Peyer's patch (tissue), 4 donors: ENCODE results near the gene HRH2.

Source experiments
- POLR2A ChIP-seq, 2 donors: fragments of 450-650 bp; IDR thresholded peaks; one replicate each; pipeline ENCODE4 v1.5.1; 2017; ENCODE audit warnings: antibody characterized with exemption in 2 of 2, mild to moderate bottlenecking in 2 of 2, moderate library complexity in 2 of 2
- TF ChIP-seq, protein P1 (sequence below), 6 experiments: fragments of 450-650 bp in 4 of 6; fragments of 200-600 bp in 2 of 6; sonication (generic) in 1 of 6; IDR thresholded peaks; one replicate each; pipeline ENCODE4 v1.5.1; 2017 to 2019; ENCODE audit warnings: antibody characterized with exemption in 6 of 6, mild to moderate bottlenecking in 3 of 6, moderate library complexity in 1 of 6

- TF ChIP-seq POLR2A (IDR thresholded peaks at IDR 0.05), result no peak
- TF ChIP-seq, protein P1, sequence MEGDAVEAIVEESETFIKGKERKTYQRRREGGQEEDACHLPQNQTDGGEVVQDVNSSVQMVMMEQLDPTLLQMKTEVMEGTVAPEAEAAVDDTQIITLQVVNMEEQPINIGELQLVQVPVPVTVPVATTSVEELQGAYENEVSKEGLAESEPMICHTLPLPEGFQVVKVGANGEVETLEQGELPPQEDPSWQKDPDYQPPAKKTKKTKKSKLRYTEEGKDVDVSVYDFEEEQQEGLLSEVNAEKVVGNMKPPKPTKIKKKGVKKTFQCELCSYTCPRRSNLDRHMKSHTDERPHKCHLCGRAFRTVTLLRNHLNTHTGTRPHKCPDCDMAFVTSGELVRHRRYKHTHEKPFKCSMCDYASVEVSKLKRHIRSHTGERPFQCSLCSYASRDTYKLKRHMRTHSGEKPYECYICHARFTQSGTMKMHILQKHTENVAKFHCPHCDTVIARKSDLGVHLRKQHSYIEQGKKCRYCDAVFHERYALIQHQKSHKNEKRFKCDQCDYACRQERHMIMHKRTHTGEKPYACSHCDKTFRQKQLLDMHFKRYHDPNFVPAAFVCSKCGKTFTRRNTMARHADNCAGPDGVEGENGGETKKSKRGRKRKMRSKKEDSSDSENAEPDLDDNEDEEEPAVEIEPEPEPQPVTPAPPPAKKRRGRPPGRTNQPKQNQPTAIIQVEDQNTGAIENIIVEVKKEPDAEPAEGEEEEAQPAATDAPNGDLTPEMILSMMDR (IDR thresholded peaks at IDR 0.05), result no peak
Observed at GRCh38 chr5:175751369-175751768, 93.5 kb downstream of the HRH2 start.
